Measurements from ENCODE around the gene NXNL2.

DNA sequence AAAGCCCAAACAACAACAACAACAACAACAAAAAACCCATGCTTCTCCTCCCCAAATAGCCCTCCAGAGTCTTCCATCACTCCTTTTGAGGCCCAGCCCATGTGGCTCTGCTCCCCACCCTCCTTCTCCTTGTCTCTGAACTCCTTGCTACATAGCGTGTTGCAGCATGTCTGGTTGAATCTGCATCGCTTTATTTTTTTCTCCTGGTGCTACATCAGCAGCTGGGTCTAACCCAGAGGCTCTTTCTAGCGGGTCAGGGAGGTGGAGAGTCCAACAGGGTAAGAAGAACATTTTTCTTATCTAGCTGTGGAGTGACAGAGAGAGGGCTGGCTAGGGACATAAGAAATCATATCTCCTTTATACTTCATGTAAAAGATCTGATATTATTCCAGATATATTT lies 18.4 kb downstream of the NXNL2 start:
- no peak for TF ChIP-seq YY1 (IDR thresholded peaks at IDR 0.05; ENCODE audit: insufficient read depth, insufficient read length)
- TF ChIP-seq ZNF274 (IDR thresholded peaks at IDR 0.05; ENCODE audit: low read depth, low read length) = no peak
